HepG2 (cell line): ENCODE data around the gene PLRG1. TPM values are rescaled to one million over a fixed set of nuclear protein-coding genes. Genes with fewer than 3 reads are reported as not detected.

Experiments
- ARNT2 ChIP-seq: sonication (generic); formaldehyde crosslinking; IDR thresholded peaks from 2 replicates; pipeline ENCODE4 v1.8.0; 2022; ENCODE audit warnings: mild to moderate bottlenecking, low read depth, missing genetic modification reagents, moderate library complexity
- CCDC6 ChIP-seq: sonication (generic); formaldehyde crosslinking; IDR thresholded peaks from 2 replicates; pipeline ENCODE4 v1.8.1; 2022; ENCODE audit warnings: mild to moderate bottlenecking, missing genetic modification reagents, moderate library complexity
- MAZ ChIP-seq, 2 experiments: sonication (generic) in 1 of 2; formaldehyde crosslinking in 1 of 2; IDR thresholded peaks; 2 replicates each; pipeline versions ENCODE4 v1.5.0 to v1.6.1; 2012 to 2020; ENCODE audit warnings: low read depth in 2 of 2, mild to moderate bottlenecking in 2 of 2, borderline replicate concordance in 1 of 2, improper control_type of control experiment in 1 of 2, low read length in 1 of 2, missing genetic modification reagents in 1 of 2, moderate library complexity in 1 of 2
- MIER2 ChIP-seq: IDR thresholded peaks from 2 replicates; pipeline ENCODE4 v1.6.1; 2016; ENCODE audit warnings: missing biosample characterization, missing genetic modification reagents
- RORA ChIP-seq: sonication (generic); formaldehyde crosslinking; IDR thresholded peaks from 2 replicates; pipeline ENCODE4 v1.5.0; 2020; ENCODE audit warnings: mild to moderate bottlenecking, missing genetic modification reagents, moderate library complexity
- SMC3 ChIP-seq: IDR thresholded peaks from 2 replicates; pipeline ENCODE4 v1.6.1; 2011; ENCODE audit warnings: low read length, improper control_type of control experiment
- THAP9 ChIP-seq: sonication (generic); formaldehyde crosslinking; IDR thresholded peaks from 2 replicates; pipeline ENCODE4; 2020; ENCODE audit warnings: missing genetic modification reagents, mild to moderate bottlenecking, borderline replicate concordance
- TOE1 ChIP-seq: sonication (generic); formaldehyde crosslinking; IDR thresholded peaks from 2 replicates; pipeline ENCODE4 v1.4.0; 2020; ENCODE audit warnings: mild to moderate bottlenecking, missing genetic modification reagents
- ZFY ChIP-seq: sonication (generic); formaldehyde crosslinking; IDR thresholded peaks from 2 replicates; pipeline ENCODE4 v1.4.0; 2020; ENCODE audit warnings: missing genetic modification reagents
- ZIK1 ChIP-seq: sonication (generic); formaldehyde crosslinking; IDR thresholded peaks from 2 replicates; pipeline ENCODE4 v1.5.0; 2020; ENCODE audit warnings: mild to moderate bottlenecking, low read depth, missing genetic modification reagents, borderline replicate concordance
- ZKSCAN5 ChIP-seq: sonication (generic); formaldehyde crosslinking; IDR thresholded peaks from 2 replicates; pipeline ENCODE4 v1.5.1; 2020; ENCODE audit warnings: mild to moderate bottlenecking, missing genetic modification reagents
- ZNF530 ChIP-seq: sonication (generic); formaldehyde crosslinking; IDR thresholded peaks from 2 replicates; pipeline ENCODE4 v1.5.0; 2020; ENCODE audit warnings: low read depth, mild to moderate bottlenecking, missing genetic modification reagents
- ZNF644 ChIP-seq: IDR thresholded peaks from 2 replicates; pipeline ENCODE4 v1.6.1; 2016; ENCODE audit warnings: low read depth
- ZNF891 ChIP-seq: sonication (generic); formaldehyde crosslinking; IDR thresholded peaks from 2 replicates; pipeline ENCODE4 v1.5.0; 2020; ENCODE audit warnings: mild to moderate bottlenecking, missing genetic modification reagents
- ZSCAN25 ChIP-seq: sonication (generic); formaldehyde crosslinking; IDR thresholded peaks from 2 replicates; pipeline ENCODE4 v1.8.0; 2022; ENCODE audit warnings: mild to moderate bottlenecking, missing genetic modification reagents
- polyA plus RNA-seq, 8 experiments: library from polyadenylated mRNA; depleted of rRNA in 3 of 8; stranded (reverse) in 7 of 8; unstranded in 1 of 8; fragments of >200 nt; fragmentation: Illumina TruSeq in 4 of 8; extraction: Trizol in 4 of 8; gene quantifications; 2 replicates each; pipeline versions ENCODE4 v1.2.1 to v1.2.3, GENCODE V29; 2011 to 2016; ENCODE audit warnings: low read depth in 4 of 8, missing spikeins in 1 of 8, mixed read lengths in 1 of 8; ENCODE audit not compliant: insufficient read depth in 1 of 8
- total RNA-seq, 5 experiments: library from RNA; depleted of rRNA; stranded (reverse); fragments of >200 nt; fragmentation: Illumina TruSeq; extraction: Trizol; gene quantifications; 2 replicates each; pipeline ENCODE4 v1.2.3, GENCODE V29; 2016; ENCODE audit warnings: low read depth in 1 of 5
- TF ChIP-seq, protein P1 (sequence below): sonication (generic); formaldehyde crosslinking; IDR thresholded peaks from 2 replicates; pipeline ENCODE4 v1.5.0; 2020; ENCODE audit warnings: missing genetic modification reagents, mild to moderate bottlenecking, borderline replicate concordance
- TF ChIP-seq, protein P2 (sequence below): sonication (generic); formaldehyde crosslinking; IDR thresholded peaks from 2 replicates; pipeline ENCODE4 v1.5.1; 2020; ENCODE audit warnings: missing genetic modification reagents, mild to moderate bottlenecking, borderline replicate concordance
- TF ChIP-seq, protein P3 (sequence below): sonication (generic); formaldehyde crosslinking; IDR thresholded peaks from 2 replicates; pipeline ENCODE4 v1.5.0; 2020; ENCODE audit warnings: missing genetic modification reagents
- TF ChIP-seq, protein P4 (sequence below), 2 experiments: sonication (generic) in 1 of 2; formaldehyde crosslinking in 1 of 2; IDR thresholded peaks; 2 replicates each; pipeline versions ENCODE4 v1.4.0 to v1.6.1; 2018 to 2020; ENCODE audit warnings: missing genetic modification reagents in 2 of 2, borderline replicate concordance in 1 of 2, low read depth in 1 of 2, mild to moderate bottlenecking in 1 of 2, missing biosample characterization in 1 of 2

Gene PLRG1
- total and polyA plus RNA-seq, 2 of the 13 experiments (the other 11 are each of a cell fraction or from before 2014, with no cell fraction given): 77.3 to 110 TPM

GRCh38 chr4:154577324-154577723 lies 27.1 kb upstream of the PLRG1 start (continued):
- TF ChIP-seq, protein P1, sequence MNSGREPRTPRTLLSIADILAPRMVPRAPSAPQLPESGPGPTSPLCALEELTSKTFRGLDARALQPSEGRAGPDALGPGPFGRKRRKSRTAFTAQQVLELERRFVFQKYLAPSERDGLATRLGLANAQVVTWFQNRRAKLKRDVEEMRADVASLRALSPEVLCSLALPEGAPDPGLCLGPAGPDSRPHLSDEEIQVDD: no peak
- TF ChIP-seq RORA: no peak
- TF ChIP-seq ZIK1 (CRISPR knock-in tag): no peak
- TF ChIP-seq, protein P2, sequence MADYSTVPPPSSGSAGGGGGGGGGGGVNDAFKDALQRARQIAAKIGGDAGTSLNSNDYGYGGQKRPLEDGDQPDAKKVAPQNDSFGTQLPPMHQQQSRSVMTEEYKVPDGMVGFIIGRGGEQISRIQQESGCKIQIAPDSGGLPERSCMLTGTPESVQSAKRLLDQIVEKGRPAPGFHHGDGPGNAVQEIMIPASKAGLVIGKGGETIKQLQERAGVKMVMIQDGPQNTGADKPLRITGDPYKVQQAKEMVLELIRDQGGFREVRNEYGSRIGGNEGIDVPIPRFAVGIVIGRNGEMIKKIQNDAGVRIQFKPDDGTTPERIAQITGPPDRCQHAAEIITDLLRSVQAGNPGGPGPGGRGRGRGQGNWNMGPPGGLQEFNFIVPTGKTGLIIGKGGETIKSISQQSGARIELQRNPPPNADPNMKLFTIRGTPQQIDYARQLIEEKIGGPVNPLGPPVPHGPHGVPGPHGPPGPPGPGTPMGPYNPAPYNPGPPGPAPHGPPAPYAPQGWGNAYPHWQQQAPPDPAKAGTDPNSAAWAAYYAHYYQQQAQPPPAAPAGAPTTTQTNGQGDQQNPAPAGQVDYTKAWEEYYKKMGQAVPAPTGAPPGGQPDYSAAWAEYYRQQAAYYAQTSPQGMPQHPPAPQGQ (CRISPR knock-in tag): no peak
- TF ChIP-seq, protein P3, sequence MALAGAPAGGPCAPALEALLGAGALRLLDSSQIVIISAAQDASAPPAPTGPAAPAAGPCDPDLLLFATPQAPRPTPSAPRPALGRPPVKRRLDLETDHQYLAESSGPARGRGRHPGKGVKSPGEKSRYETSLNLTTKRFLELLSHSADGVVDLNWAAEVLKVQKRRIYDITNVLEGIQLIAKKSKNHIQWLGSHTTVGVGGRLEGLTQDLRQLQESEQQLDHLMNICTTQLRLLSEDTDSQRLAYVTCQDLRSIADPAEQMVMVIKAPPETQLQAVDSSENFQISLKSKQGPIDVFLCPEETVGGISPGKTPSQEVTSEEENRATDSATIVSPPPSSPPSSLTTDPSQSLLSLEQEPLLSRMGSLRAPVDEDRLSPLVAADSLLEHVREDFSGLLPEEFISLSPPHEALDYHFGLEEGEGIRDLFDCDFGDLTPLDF: no peak
- TF ChIP-seq SMC3: peak; percentile 30; the same call in 1 of the 2 replicates
- no peak for TF ChIP-seq MAZ (IDR thresholded peaks at IDR 0.05; ENCODE audit: borderline replicate concordance, low read depth, low read length)
- TF ChIP-seq MAZ (CRISPR knock-in tag; IDR thresholded peaks at IDR 0.05; ENCODE audit: low read depth): peak; percentile 35; the same call in 1 of the 2 replicates
- TF ChIP-seq ZNF530 (CRISPR knock-in tag): no peak
- TF ChIP-seq CCDC6 (CRISPR knock-in tag): no peak
- 0 out of 2 replicates have a peak, but pooled peaks have one; percentile 42 for TF ChIP-seq MIER2
- 0 out of 2 replicates have a peak, but pooled peaks have one; percentile 28 for TF ChIP-seq ZSCAN25 (CRISPR knock-in tag)
- peak; percentile 15; the same call in 1 of the 2 replicates for TF ChIP-seq ZNF644
- TF ChIP-seq ZNF891: no peak
- TF ChIP-seq TOE1 (CRISPR knock-in tag): no peak
- no peak for TF ChIP-seq ZFY (CRISPR knock-in tag)
- TF ChIP-seq ZKSCAN5 (CRISPR knock-in tag): no peak
- TF ChIP-seq, protein P4, sequence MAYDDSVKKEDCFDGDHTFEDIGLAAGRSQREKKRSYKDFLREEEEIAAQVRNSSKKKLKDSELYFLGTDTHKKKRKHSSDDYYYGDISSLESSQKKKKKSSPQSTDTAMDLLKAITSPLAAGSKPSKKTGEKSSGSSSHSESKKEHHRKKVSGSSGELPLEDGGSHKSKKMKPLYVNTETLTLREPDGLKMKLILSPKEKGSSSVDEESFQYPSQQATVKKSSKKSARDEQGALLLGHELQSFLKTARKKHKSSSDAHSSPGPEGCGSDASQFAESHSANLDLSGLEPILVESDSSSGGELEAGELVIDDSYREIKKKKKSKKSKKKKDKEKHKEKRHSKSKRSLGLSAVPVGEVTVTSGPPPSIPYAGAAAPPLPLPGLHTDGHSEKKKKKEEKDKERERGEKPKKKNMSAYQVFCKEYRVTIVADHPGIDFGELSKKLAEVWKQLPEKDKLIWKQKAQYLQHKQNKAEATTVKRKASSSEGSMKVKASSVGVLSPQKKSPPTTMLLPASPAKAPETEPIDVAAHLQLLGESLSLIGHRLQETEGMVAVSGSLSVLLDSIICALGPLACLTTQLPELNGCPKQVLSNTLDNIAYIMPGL (CRISPR knock-in tag; IDR thresholded peaks at IDR 0.05; ENCODE audit: borderline replicate concordance in 1 of 2, low read depth in 1 of 2): 0 out of 4 replicates have a peak, but pooled peaks of 1 of the 2 experiments have one; percentile 38
- TF ChIP-seq ARNT2 (CRISPR knock-in tag): no peak
- TF ChIP-seq THAP9: no peak
